Thymus (tissue), 11 donors: Measurements from ENCODE around the gene CRYBB1. TPM values are rescaled to one million over a fixed set of nuclear protein-coding genes. Genes with fewer than 3 reads are reported as not detected.

Source experiments
- DNase-seq, 9 donors: peaks; one replicate each; pipeline ENCODE4 v3.0.0-alpha.2; 2013; ENCODE audit warnings: low spot score in 9 of 9, low read depth in 6 of 9, missing footprints in 1 of 9
- H3K27ac ChIP-seq, 2 donors: one replicate each; pipeline ENCODE4 v1.5.1; 2013; ENCODE audit warnings: control low read depth in 1 of 2, low read depth in 1 of 2, low read length in 1 of 2, mild to moderate bottlenecking in 1 of 2, moderate library complexity in 1 of 2
- H3K27me3 ChIP-seq, 2 donors: one replicate each; pipeline ENCODE4 v1.5.1; 2013; ENCODE audit warnings: low read length in 1 of 2; ENCODE audit not compliant: control insufficient read depth in 2 of 2, insufficient read depth in 1 of 2
- H3K36me3 ChIP-seq, 2 donors: one replicate each; pipeline ENCODE4 v1.5.1; 2013; ENCODE audit warnings: low read length in 1 of 2, mild to moderate bottlenecking in 1 of 2, moderate library complexity in 1 of 2; ENCODE audit not compliant: control insufficient read depth in 2 of 2, insufficient read depth in 2 of 2
- H3K4me1 ChIP-seq, 2 donors: one replicate each; pipeline ENCODE4 v1.5.1; 2013; ENCODE audit warnings: low read length in 2 of 2; ENCODE audit not compliant: control insufficient read depth in 2 of 2, insufficient read depth in 2 of 2
- H3K4me3 ChIP-seq, 2 donors: one replicate each; pipeline ENCODE4 v1.5.1; 2013; ENCODE audit warnings: low read length in 2 of 2, control low read depth in 1 of 2, mild to moderate bottlenecking in 1 of 2
- H3K9me3 ChIP-seq, 2 donors: one replicate each; pipeline ENCODE4 v1.5.1; 2013; ENCODE audit warnings: low read length in 1 of 2, mild to moderate bottlenecking in 1 of 2; ENCODE audit not compliant: control insufficient read depth in 2 of 2, insufficient read depth in 1 of 2
- WGBS: extraction: QIAGEN DNeasy Blood & Tissue Kit; methylation state at CpG from one replicate; pipeline ENCODE4 v1.1.7; 2013; 5-methylcytosine and 5-hydroxymethylcytosine counted together
- polyA plus RNA-seq: library from polyadenylated mRNA; stranded (reverse); fragments of 200-250 nt; gene quantifications from one replicate; pipeline ENCODE4 v1.2.3, GENCODE V29; 2013
- total RNA-seq: library from RNA; stranded (reverse); fragments of 120-200 nt; gene quantifications from one replicate; pipeline ENCODE4 v1.2.4, GENCODE V29; 2013
- donor health status: healthy.

The CRYBB1 gene
- total and polyA plus RNA-seq, 2 donors, result 0.85 to 1.7 TPM

- Histone ChIP-seq H3K4me1 (no peaks in the 10 kb centered on the region), H3K9me3 (no peaks in the 10 kb centered on the region), H3K36me3 (no peaks in the 10 kb centered on the region), H3K27ac (no peak overlapping the region), H3K27me3 (no peaks in the 10 kb centered on the region), H3K4me3 (no peak overlapping the region)
- no peak for DNase-seq
- WGBS, result 98% methylated on average over 5 of the region's 5 CpGs
Measured at GRCh38 chr22:26556904-26557303, 60.9 kb downstream of the CRYBB1 start.

GRCh38 chr22:26555478-26555877, 62.3 kb downstream of the CRYBB1 start:
- WGBS, result 95% methylated on average over 11 of the region's 11 CpGs
- H3K4me3 ChIP-seq, result no peak overlapping the region
- no peak for DNase-seq
- H3K4me1 ChIP-seq, result no peaks in the 10 kb centered on the region
- H3K36me3 ChIP-seq, result no peaks in the 10 kb centered on the region
- H3K27me3 ChIP-seq, result no peaks in the 10 kb centered on the region
- no peak overlapping the region for H3K27ac ChIP-seq
- no peaks in the 10 kb centered on the region for H3K9me3 ChIP-seq

- Histone ChIP-seq H3K4me3 (no peak overlapping the region), H3K4me1 (no peaks in the 10 kb centered on the region), H3K27me3 (no peaks in the 10 kb centered on the region), H3K9me3 (no peaks in the 10 kb centered on the region), H3K27ac (no peak overlapping the region), H3K36me3 (no peaks in the 10 kb centered on the region)
- no peak for DNase-seq
- 96% methylated on average over 6 of the region's 6 CpGs for WGBS
Measured at GRCh38 chr22:26554956-26555355, 62.9 kb downstream of the CRYBB1 start.

GRCh38 chr22:26553056-26553752, 64.6 kb downstream of the CRYBB1 start:
- no peaks in the 10 kb centered on the region for H3K27me3 ChIP-seq
- H3K4me1 ChIP-seq, result peaks cover 0 to 3% of the 10 kb centered on the region in 2 donors
- H3K36me3 ChIP-seq, result no peaks in the 10 kb centered on the region
- no peak overlapping the region for H3K4me3 ChIP-seq
- no peaks in the 10 kb centered on the region for H3K9me3 ChIP-seq
- WGBS, result 71% methylated on average over 7 of the region's 7 CpGs
- DNase-seq, result no peak
- no peak overlapping the region for H3K27ac ChIP-seq

- no peaks in the 10 kb centered on the region for H3K27me3 ChIP-seq
- no peak overlapping the region for H3K27ac ChIP-seq
- no peak overlapping the region for H3K4me3 ChIP-seq
- H3K36me3 ChIP-seq, result no peaks in the 10 kb centered on the region
- peaks cover 0 to 3% of the 10 kb centered on the region in 2 donors for H3K4me1 ChIP-seq
- 78% methylated on average over 10 of the region's 10 CpGs for WGBS
- no peaks in the 10 kb centered on the region for H3K9me3 ChIP-seq
- DNase-seq, result no peak
Measured at GRCh38 chr22:26552466-26552865, 65.4 kb downstream of the CRYBB1 start.

- H3K27me3 ChIP-seq, result no peaks in the 10 kb centered on the region
- no peak for DNase-seq
- H3K4me1 ChIP-seq, result peaks cover 0 to 7% of the 10 kb centered on the region in 2 donors
- WGBS, result 96% methylated on average over 2 of the region's 2 CpGs
- H3K27ac ChIP-seq, result no peak overlapping the region
- no peaks in the 10 kb centered on the region for H3K9me3 ChIP-seq
- no peaks in the 10 kb centered on the region for H3K36me3 ChIP-seq
- no peak overlapping the region for H3K4me3 ChIP-seq
Measured at GRCh38 chr22:26551568-26551967, 66.3 kb downstream of the CRYBB1 start.

GRCh38 chr22:26550498-26551033, 67.3 kb downstream of the CRYBB1 start:
- Histone ChIP-seq H3K27me3 (no peaks in the 10 kb centered on the region), H3K9me3 (no peaks in the 10 kb centered on the region), H3K36me3 (no peaks in the 10 kb centered on the region), H3K27ac (no peak overlapping the region), H3K4me3 (no peak overlapping the region), H3K4me1 (peaks cover 0 to 7% of the 10 kb centered on the region in 2 donors)
- 96% methylated on average over 8 of the region's 8 CpGs for WGBS
- DNase-seq, result no peak

- no peak for DNase-seq
- H3K27me3 ChIP-seq, result no peaks in the 10 kb centered on the region
Measured at GRCh38 chr22:26549902-26550497, 67.8 kb downstream of the CRYBB1 start.

More at GRCh38 chr22:26549902-26550497, 67.8 kb downstream of the CRYBB1 start:
- Histone ChIP-seq H3K36me3 (no peaks in the 10 kb centered on the region), H3K4me1 (peaks cover 0 to 7% of the 10 kb centered on the region in 2 donors), H3K9me3 (no peaks in the 10 kb centered on the region), H3K27ac (no peak overlapping the region), H3K4me3 (no peak overlapping the region)
- WGBS, result 99% methylated on average over 4 of the region's 4 CpGs
